Stimulated activated CD8-positive, alpha-beta memory T cell treated with anti-CD3 and anti-CD28 coated beads, Interleukin-12 subunit alpha, Interleukin-12 subunit beta, amount 100 ng/mL, for 24 hours (primary cell): Measurements from ENCODE around the gene TMEM14A.

Source experiments
- DNase-seq: peaks from one replicate; pipeline ENCODE4 v3.0.0-alpha.2; 2020; ENCODE audit errors: extremely low read depth

TMEM14A gene

GRCh38 chr6:52736145-52736544 is 65.2 kb downstream of the TMEM14A start:
- DNase-seq, result no peak
